H1 (cell line): ENCODE data around the gene CDK5RAP2. TPM values are rescaled to one million over a fixed set of nuclear protein-coding genes. Genes with fewer than 3 reads are reported as not detected.

Experiments
- CTCF ChIA-PET: fragments of 300-600 bp; sonication (Branson Sonifier 250); formaldehyde crosslinking; loops from one replicate; lab custom pipeline; 2021; ENCODE audit not compliant: partially characterized antibody; lab: Charles Lee
- POLR2A ChIA-PET: fragments of 300-600 bp; sonication (Branson Sonifier 250); formaldehyde crosslinking; loops from one replicate; lab custom pipeline; 2021; ENCODE audit warnings: inconsistent platforms; ENCODE audit not compliant: partially characterized antibody; lab: Charles Lee
- DNase-seq, 2 experiments: peaks; one replicate each; pipeline versions ENCODE4 v3.0.0 to v3.0.0-alpha.2; 2010 to 2022; ENCODE audit warnings: low spot score in 2 of 2, low read depth in 1 of 2, mixed read lengths in 1 of 2
- FAIRE-seq: peaks from 2 replicates; lab custom pipeline; 2011; peaks lifted over from hg19 to GRCh38; lab: Jason Lieb, UNC
- H2AFZ ChIP-seq: 2 replicates; pipeline ENCODE4 v1.8.1; 2012; ENCODE audit warnings: low read length, inconsistent platforms
- H2AK5ac ChIP-seq: 2 replicates; pipeline ENCODE4 v1.6.1; 2013; ENCODE audit warnings: low read depth, low read length
- H2BK120ac ChIP-seq: replicated peaks from 2 replicates; pipeline ENCODE3; 2013; ENCODE audit warnings: low read depth, low read length, inconsistent platforms
- H2BK12ac ChIP-seq: 2 replicates; pipeline ENCODE4 v1.6.1; 2013; ENCODE audit warnings: low read depth, low read length
- H2BK15ac ChIP-seq: 2 replicates; pipeline ENCODE4 v1.6.1; 2013; ENCODE audit warnings: low read length
- H2BK20ac ChIP-seq: 2 replicates; pipeline ENCODE4 v1.6.1; 2013; ENCODE audit warnings: low read length
- H2BK5ac ChIP-seq: 2 replicates; pipeline ENCODE4 v1.6.1; 2013; ENCODE audit warnings: low read depth, low read length
- H3K14ac ChIP-seq: 2 replicates; pipeline ENCODE4 v1.6.1; 2013; ENCODE audit warnings: inconsistent platforms; ENCODE audit not compliant: insufficient read length
- H3K18ac ChIP-seq: 2 replicates; pipeline ENCODE4 v1.6.1; 2013; ENCODE audit warnings: low read length; ENCODE audit errors: extremely low read depth
- H3K23ac ChIP-seq: 2 replicates; pipeline ENCODE4 v1.6.1; 2013; ENCODE audit warnings: inconsistent platforms; ENCODE audit not compliant: insufficient read length
- H3K23me2 ChIP-seq: 2 replicates; pipeline ENCODE4 v1.6.1; 2013; ENCODE audit warnings: low read depth, low read length
- H3K27ac ChIP-seq: 2 replicates; pipeline ENCODE4 v1.6.1; 2011; ENCODE audit warnings: low read depth, low read length, inconsistent platforms
- H3K27me3 ChIP-seq, 4 experiments: replicated peaks in 1 of 4; 1 replicate in 1 of 4; 2 replicates in 3 of 4; pipeline versions ENCODE4 v1.6.1 to v1.8.1; 2011 to 2013; ENCODE audit warnings: low read length in 3 of 4, mild to moderate bottlenecking in 3 of 4, inconsistent platforms in 2 of 4, mixed read lengths in 2 of 4, moderate library complexity in 1 of 4; ENCODE audit not compliant: control insufficient read depth in 3 of 4, insufficient read depth in 3 of 4; ENCODE audit errors: extremely low read depth in 1 of 4
- H3K36me3 ChIP-seq, 4 experiments: 2 replicates each; pipeline versions ENCODE4 v1.6.1 to v1.8.1; 2011 to 2013; ENCODE audit warnings: mild to moderate bottlenecking in 4 of 4, low read length in 3 of 4, moderate library complexity in 2 of 4, control low read depth in 1 of 4, inconsistent platforms in 1 of 4; ENCODE audit not compliant: insufficient read depth in 4 of 4, control insufficient read depth in 2 of 4
- H3K4ac ChIP-seq: replicated peaks from 2 replicates; pipeline ENCODE3; 2013; ENCODE audit warnings: low read length, low read depth, mixed read lengths, inconsistent platforms; ENCODE audit not compliant: insufficient read length
- H3K4me1 ChIP-seq, 4 experiments: replicated peaks in 1 of 4; 1 replicate in 1 of 4; 2 replicates in 3 of 4; pipeline versions ENCODE4 v1.6.1 to v1.8.1; 2011 to 2013; ENCODE audit warnings: low read length in 3 of 4, inconsistent platforms in 2 of 4, mixed read lengths in 1 of 4; ENCODE audit not compliant: insufficient read depth in 4 of 4, control insufficient read depth in 3 of 4
- H3K4me2 ChIP-seq, 2 experiments: 2 replicates each; pipeline versions ENCODE4 v1.6.1 to v1.8.1; 2011 to 2013; ENCODE audit warnings: low read depth in 2 of 2, low read length in 2 of 2, control low read depth in 1 of 2, inconsistent platforms in 1 of 2, mild to moderate bottlenecking in 1 of 2; ENCODE audit not compliant: insufficient read depth in 1 of 2
- H3K4me3 ChIP-seq, 4 experiments: fragments of 200-600, 300-600 bp in 1 of 4; sonication (generic), shearing (Covaris generic), sonication (Bioruptor Twin) in 1 of 4; 2 replicates each; pipeline versions ENCODE4 v1.5.1 to v1.8.1; 2011 to 2016; ENCODE audit warnings: low read length in 4 of 4, low read depth in 3 of 4, control low read depth in 2 of 4, inconsistent platforms in 2 of 4, mild to moderate bottlenecking in 2 of 4, mixed read lengths in 1 of 4, moderate library complexity in 1 of 4; ENCODE audit not compliant: insufficient read depth in 2 of 4; ENCODE audit errors: extremely low read depth in 1 of 4
- H3K56ac ChIP-seq: replicated peaks from 2 replicates; pipeline ENCODE3; 2013; ENCODE audit warnings: low read depth, mild to moderate bottlenecking, mixed read lengths, low read length, inconsistent platforms; ENCODE audit not compliant: insufficient read length
- H3K79me1 ChIP-seq: 2 replicates; pipeline ENCODE4 v1.6.1; 2013; ENCODE audit warnings: low read depth, low read length, control low read depth
- H3K79me2 ChIP-seq, 2 experiments: 2 replicates each; pipeline versions ENCODE4 v1.6.1 to v1.8.1; 2012 to 2013; ENCODE audit warnings: low read length in 2 of 2, mild to moderate bottlenecking in 2 of 2, inconsistent platforms in 1 of 2; ENCODE audit not compliant: insufficient read depth in 2 of 2, control insufficient read depth in 1 of 2
- H3K9ac ChIP-seq, 4 experiments: replicated peaks in 1 of 4; 1 replicate in 1 of 4; 2 replicates in 3 of 4; pipeline versions ENCODE4 v1.6.1 to v1.8.1; 2011 to 2013; ENCODE audit warnings: low read depth in 3 of 4, low read length in 3 of 4, control low read depth in 2 of 4, mild to moderate bottlenecking in 2 of 4, moderate library complexity in 2 of 4, inconsistent platforms in 1 of 4; ENCODE audit errors: extremely low read depth in 1 of 4
- H3K9me3 ChIP-seq, 2 experiments: 2 replicates each; pipeline versions ENCODE4 v1.6.1 to v1.8.1; 2012 to 2013; ENCODE audit warnings: mild to moderate bottlenecking in 2 of 2, moderate library complexity in 2 of 2, control low read depth in 1 of 2, inconsistent platforms in 1 of 2, low read depth in 1 of 2, low read length in 1 of 2, mixed read lengths in 1 of 2; ENCODE audit not compliant: insufficient read depth in 2 of 2
- H4K20me1 ChIP-seq, 2 experiments: replicated peaks in 1 of 2; 2 replicates each; pipeline versions ENCODE3 to v1.8.1; 2011 to 2013; ENCODE audit warnings: inconsistent platforms in 2 of 2, low read length in 2 of 2, mild to moderate bottlenecking in 1 of 2; ENCODE audit not compliant: insufficient read depth in 2 of 2, control insufficient read depth in 1 of 2
- H4K5ac ChIP-seq: 2 replicates; pipeline ENCODE4 v1.6.1; 2013; ENCODE audit warnings: low read length, low read depth, mixed read lengths, inconsistent platforms; ENCODE audit not compliant: insufficient read length
- H4K8ac ChIP-seq: 2 replicates; pipeline ENCODE4 v1.8.0; 2013; ENCODE audit warnings: mild to moderate bottlenecking, moderate library complexity, low read length, inconsistent platforms; ENCODE audit not compliant: insufficient read depth; ENCODE audit errors: extremely low read depth
- H4K91ac ChIP-seq: replicated peaks from 2 replicates; pipeline ENCODE3; 2013; ENCODE audit warnings: low read length, mixed read lengths, inconsistent platforms; ENCODE audit not compliant: insufficient read length
- HDAC2 ChIP-seq, 2 experiments: fragments of 300-600 bp in 1 of 2; sonication (generic) in 1 of 2; IDR thresholded peaks; 2 replicates each; pipeline ENCODE4 v1.6.1; 2011 to 2012; ENCODE audit warnings: low read depth in 2 of 2, low read length in 2 of 2, mild to moderate bottlenecking in 2 of 2, moderate library complexity in 2 of 2, borderline replicate concordance in 1 of 2, inconsistent platforms in 1 of 2
- WGBS, 2 experiments: shearing (Covaris generic) in 1 of 2; methylation state at CpG; one replicate each; pipeline versions ENCODE4 v1.1.6 to v1.1.7; 2013 to 2015; ENCODE audit warnings: low lambda C conversion rate in 2 of 2, mixed read lengths in 2 of 2, inconsistent platforms in 1 of 2, low coverage in 1 of 2, missing lambda C conversion rate in 1 of 2; ENCODE audit not compliant: insufficient replicate concordance in 2 of 2, insufficient coverage in 1 of 2, insufficient read length in 1 of 2; ENCODE audit errors: extremely low coverage in 1 of 2, missing lambda C conversion rate in 1 of 2; 5-methylcytosine and 5-hydroxymethylcytosine counted together
- polyA plus RNA-seq, 7 experiments: library from polyadenylated mRNA; depleted of rRNA in 3 of 7; stranded (reverse) in 5 of 7; unstranded in 2 of 7; fragments of >200 nt in 5 of 7; fragments of 200-250 nt in 2 of 7; gene quantifications; 1 replicate in 5 of 7; 2 replicates in 1 of 7; 4 replicates in 1 of 7; pipeline versions ENCODE4 v1.2.1 to v1.2.3, GENCODE V29; 2011 to 2013; ENCODE audit warnings: missing spikeins in 2 of 7, mixed read lengths in 2 of 7
- total RNA-seq: library from RNA; stranded (reverse); fragmentation: NEBNext Ultra II Directional; extraction: Animal tissue kit (Norgen Biotek cat#: 25700); gene quantifications from 2 replicates; pipeline ENCODE4 v1.2.1, GENCODE V29; 2021
- TF ChIP-seq, protein P1 (sequence below): IDR thresholded peaks from 2 replicates; pipeline ENCODE4 v1.6.1; 2012; ENCODE audit warnings: low read length, inconsistent platforms

The CDK5RAP2 gene
- total and polyA plus RNA-seq, 2 of the 8 experiments (the other 6 are each of a cell fraction or from before 2014, with no cell fraction given): 19.8 to 49.4 TPM

DNA sequence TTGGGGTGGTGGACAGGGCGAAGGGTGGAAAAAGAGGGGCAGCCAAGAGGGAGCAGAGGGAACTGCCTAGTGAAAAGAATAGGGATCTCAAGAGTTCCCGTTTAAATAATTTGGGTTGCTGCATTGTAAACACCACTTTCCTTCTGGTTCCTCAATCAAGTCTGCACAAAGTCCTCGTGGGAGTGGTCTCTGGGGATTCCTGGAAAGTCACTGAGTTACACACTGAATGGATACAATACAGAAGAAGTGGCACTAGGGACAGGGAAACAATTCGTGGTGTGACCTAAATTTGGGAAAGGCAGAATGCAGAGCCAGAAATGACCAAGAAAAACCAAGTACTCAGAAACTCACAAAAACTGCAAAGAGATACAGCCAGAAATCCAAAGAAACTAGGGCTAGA, 161.7 kb downstream of the CDK5RAP2 start:
- Histone ChIP-seq H3K79me1 (no peaks in the 10 kb centered on the region), H2BK5ac (no peak overlapping the region), H3K4me2 (no peak overlapping the region), H2BK15ac (no peak overlapping the region), H3K56ac (no peak overlapping the region), H3K4ac (no peak overlapping the region), H2BK120ac (no peak overlapping the region), H3K14ac (no peak overlapping the region), H2BK20ac (no peak overlapping the region), H2AFZ (no peak overlapping the region), H4K20me1 (no peaks in the 10 kb centered on the region), H3K9ac (no peak overlapping the region), H4K5ac (no peak overlapping the region), H3K27ac (no peak overlapping the region), H2AK5ac (no peak overlapping the region), H3K27me3 (no peaks in the 10 kb centered on the region), H3K23me2 (no peaks in the 10 kb centered on the region; the same call in 1 of the 2 replicates), H4K91ac (no peak overlapping the region), H3K23ac (no peak overlapping the region), H3K18ac (no peak overlapping the region), H3K4me3 (no peak overlapping the region), H3K9me3 (no peaks in the 10 kb centered on the region), H3K36me3 (peaks cover 0 to 19% (median 4%) of the 10 kb centered on the region in 4 experiments; a peak in 5 of 8 replicates), H4K8ac (no peak overlapping the region), H2BK12ac (no peak overlapping the region), H3K4me1 (peaks cover 4 to 20% (median 15%) of the 10 kb centered on the region in 4 experiments; a peak in 6 of 7 replicates), H3K79me2 (no peaks in the 10 kb centered on the region)
- WGBS, 2 experiments: 73% methylated on average over 4 of the region's 4 CpGs; no CpG with 5 or more reads in 1 of the 2 experiments
- FAIRE-seq (no peak), DNase-seq (no peak)
- TF ChIP-seq, protein P1, sequence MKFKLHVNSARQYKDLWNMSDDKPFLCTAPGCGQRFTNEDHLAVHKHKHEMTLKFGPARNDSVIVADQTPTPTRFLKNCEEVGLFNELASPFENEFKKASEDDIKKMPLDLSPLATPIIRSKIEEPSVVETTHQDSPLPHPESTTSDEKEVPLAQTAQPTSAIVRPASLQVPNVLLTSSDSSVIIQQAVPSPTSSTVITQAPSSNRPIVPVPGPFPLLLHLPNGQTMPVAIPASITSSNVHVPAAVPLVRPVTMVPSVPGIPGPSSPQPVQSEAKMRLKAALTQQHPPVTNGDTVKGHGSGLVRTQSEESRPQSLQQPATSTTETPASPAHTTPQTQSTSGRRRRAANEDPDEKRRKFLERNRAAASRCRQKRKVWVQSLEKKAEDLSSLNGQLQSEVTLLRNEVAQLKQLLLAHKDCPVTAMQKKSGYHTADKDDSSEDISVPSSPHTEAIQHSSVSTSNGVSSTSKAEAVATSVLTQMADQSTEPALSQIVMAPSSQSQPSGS: no peak
- TF ChIP-seq HDAC2 (IDR thresholded peaks at IDR 0.05; ENCODE audit: borderline replicate concordance in 1 of 2, low read depth in 2 of 2, low read length in 2 of 2): no peak
- ChIA-PET CTCF (interaction anchor here (0.6 to 1.0 kb wide), 2 partner anchors 55 to 310 kb away, joined by 3 read pairs; no protein-coding TSS in a partner anchor), POLR2A (no interaction called here)
